GM13977 (cell line): ENCODE measurements around the gene POLE.

ENCODE experiments used
- DNase-seq: peaks from one replicate; pipeline ENCODE4 v3.0.0; 2012; ENCODE audit warnings: low spot score
- in situ Hi-C: fragments of 300-500 bp; cut with MboI; formaldehyde crosslinking; loops from one replicate; pipeline ENCODE4 v1.12.0; 2022; ENCODE audit warnings: low sequenced_read_pairs, low pct_unique_long_range_greater_than_20kb, mixed read lengths, inconsistent platforms; ENCODE audit not compliant: unreplicated experiment
- TF ChIP-seq, protein P1 (sequence below): IDR thresholded peaks from 2 replicates; pipeline ENCODE4 v1.5.1; 2012; ENCODE audit warnings: mild to moderate bottlenecking, control low read depth; ENCODE audit not compliant: insufficient read depth; ENCODE audit errors: extremely low read depth, missing control alignments

Gene POLE

DNA sequence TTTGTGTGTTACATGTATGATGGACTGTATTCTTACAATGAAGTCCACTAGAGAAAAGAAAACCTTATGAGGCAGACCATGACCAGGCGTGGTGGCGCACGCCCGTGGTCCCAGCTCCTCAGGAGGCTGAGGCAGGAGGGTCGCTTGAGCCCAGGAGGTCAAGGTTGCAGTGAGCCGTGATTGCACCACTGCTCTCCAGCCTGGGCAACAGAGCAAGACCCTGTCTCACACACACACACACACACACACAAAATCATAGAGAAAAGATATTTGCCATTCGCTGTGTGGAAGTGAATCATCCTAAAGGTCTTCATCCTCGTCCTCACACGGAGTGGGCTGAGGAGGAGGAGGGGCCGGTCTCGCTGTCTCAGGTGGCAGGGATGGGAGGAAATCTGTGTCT is 109.0 kb downstream of the POLE start:
- TF ChIP-seq, protein P1, sequence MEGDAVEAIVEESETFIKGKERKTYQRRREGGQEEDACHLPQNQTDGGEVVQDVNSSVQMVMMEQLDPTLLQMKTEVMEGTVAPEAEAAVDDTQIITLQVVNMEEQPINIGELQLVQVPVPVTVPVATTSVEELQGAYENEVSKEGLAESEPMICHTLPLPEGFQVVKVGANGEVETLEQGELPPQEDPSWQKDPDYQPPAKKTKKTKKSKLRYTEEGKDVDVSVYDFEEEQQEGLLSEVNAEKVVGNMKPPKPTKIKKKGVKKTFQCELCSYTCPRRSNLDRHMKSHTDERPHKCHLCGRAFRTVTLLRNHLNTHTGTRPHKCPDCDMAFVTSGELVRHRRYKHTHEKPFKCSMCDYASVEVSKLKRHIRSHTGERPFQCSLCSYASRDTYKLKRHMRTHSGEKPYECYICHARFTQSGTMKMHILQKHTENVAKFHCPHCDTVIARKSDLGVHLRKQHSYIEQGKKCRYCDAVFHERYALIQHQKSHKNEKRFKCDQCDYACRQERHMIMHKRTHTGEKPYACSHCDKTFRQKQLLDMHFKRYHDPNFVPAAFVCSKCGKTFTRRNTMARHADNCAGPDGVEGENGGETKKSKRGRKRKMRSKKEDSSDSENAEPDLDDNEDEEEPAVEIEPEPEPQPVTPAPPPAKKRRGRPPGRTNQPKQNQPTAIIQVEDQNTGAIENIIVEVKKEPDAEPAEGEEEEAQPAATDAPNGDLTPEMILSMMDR = no peak
- in situ Hi-C loops = no loop called here
- DNase-seq = no peak

DNA sequence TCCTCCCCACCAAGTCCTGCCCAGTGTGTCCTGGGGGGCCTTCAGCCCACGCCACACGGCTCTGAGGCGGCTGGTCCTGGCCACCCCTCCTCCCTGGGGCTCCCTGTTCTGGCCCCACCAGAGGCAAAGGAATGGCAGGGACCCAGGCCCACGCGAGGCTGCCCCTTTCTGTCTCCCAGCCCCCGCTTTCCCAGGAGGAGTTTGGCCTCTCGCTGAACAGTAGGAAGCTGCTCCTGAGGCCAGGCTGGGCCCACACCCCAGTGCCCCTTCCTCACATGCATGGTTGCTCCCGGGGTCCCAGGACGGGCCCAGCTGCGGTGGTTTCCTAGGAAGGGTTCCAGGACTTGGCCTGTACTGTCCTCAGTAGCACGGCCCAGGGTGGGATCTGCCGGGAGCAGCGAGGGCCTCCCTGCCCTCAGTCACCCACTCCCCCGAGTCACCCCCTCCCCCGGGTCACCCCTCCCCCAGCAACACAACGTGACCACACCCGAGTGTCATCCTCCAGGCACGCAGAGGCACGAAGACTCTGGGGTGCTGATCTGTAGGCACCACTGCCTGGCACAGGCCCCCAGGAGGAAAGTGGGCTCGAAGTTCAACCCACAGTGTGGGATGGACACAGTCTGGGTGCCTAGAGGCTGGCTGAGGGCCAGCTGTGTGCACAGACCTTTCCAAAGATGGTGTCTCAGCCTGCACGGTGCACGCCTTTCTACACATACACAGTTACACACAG is 109.8 kb downstream of the POLE start:
- in situ Hi-C loops = no loop called here
- TF ChIP-seq, protein P1 = no peak
- no peak for DNase-seq

DNA sequence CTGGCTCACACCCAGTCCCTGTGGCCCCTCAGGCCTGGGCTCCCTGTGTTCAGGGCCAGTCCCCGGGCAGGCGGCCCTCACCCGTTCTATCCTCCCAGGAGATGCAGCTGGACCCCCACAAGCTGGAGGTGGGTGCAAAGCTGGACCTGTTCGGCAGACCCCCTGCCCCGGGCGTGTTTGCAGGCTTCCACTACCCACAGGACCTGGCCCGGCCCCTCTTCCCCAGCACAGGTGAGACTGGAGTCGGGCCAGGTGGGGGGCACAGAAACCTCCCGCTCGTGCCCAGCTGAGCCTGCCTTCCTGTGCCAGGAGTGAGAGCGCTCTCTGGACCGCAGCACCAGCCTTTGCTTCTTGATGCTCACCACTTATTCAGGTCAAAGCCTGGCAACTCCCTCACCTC is 110.4 kb downstream of the POLE start:
- no peak for DNase-seq
- in situ Hi-C loops = no loop called here
- TF ChIP-seq, protein P1 = no peak

DNA sequence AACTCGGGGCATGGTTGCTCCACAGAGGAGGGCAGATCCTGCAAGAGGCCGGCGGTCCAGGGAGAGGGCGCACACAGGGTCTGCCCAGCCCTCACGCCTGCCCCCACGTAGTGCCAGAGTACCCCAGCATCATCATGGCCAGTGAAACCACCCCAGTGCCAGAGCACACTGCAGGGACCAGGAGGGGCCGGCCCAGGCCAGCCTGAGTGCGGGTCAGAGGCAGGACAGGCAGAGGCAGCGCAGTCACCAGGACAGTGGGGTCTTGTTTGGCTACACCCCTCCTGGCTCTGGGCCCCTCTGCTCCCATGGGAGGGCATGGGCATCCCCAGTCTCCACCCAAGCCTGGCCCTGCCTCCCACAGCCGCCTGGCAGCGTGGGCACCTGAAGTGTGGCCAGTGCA is 111.5 kb downstream of the POLE start:
- TF ChIP-seq, protein P1 = no peak
- in situ Hi-C loops = no loop called here
- DNase-seq = no peak

DNA sequence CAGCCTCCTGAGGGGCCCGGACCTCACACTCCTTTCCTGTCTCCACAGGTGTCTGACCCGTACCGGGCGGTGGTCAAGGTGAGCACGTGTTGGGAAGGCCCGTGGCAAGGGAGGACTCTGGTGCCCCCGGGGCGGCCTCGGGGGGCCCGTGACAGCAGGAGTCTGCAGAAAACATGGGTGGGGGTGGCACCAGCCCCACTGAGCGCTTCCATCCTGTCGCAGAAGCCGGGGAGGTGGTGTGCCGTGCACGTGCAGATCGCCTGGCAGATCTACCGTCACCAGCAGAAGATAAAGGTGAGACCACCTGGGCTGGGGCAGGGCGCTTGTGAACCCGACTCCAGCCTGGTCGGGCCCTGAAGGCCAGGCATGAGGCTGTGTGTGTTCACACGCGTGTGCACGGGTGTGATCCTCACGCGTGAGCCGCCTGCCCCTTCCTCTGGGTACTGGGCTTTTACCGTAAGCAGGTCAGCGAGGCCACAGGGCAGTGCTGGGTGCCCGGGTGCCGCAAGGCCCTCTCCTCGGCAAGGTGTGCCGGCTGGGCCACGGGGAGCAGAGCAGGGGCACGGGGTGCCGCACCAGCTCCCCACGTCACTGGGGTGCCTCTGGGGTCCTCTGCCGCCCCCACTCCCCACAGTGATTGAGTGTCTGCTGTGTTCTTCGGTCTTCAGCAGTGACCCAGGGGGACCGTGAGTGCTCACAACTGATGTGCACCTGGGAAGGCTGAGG is 112.7 kb downstream of the POLE start:
- TF ChIP-seq, protein P1 = no peak
- in situ Hi-C loops = no loop called here
- no peak for DNase-seq
